Testis (tissue), 2 donors: ENCODE measurements around the gene DNAI1.

Source experiments
- POLR2A ChIP-seq: fragments of 450-650 bp; IDR thresholded peaks from one replicate; pipeline ENCODE4 v1.6.1; 2017; ENCODE audit warnings: antibody characterized with exemption, mild to moderate bottlenecking, moderate library complexity
- TF ChIP-seq, protein P1 (sequence below), 3 experiments: fragments of 450-650 bp in 2 of 3; fragments of 200-600 bp in 1 of 3; sonication (generic) in 1 of 3; IDR thresholded peaks; one replicate each; pipeline ENCODE4 v1.5.1; 2016 to 2019; ENCODE audit warnings: antibody characterized with exemption in 3 of 3, mild to moderate bottlenecking in 2 of 3, moderate library complexity in 1 of 3

DNA sequence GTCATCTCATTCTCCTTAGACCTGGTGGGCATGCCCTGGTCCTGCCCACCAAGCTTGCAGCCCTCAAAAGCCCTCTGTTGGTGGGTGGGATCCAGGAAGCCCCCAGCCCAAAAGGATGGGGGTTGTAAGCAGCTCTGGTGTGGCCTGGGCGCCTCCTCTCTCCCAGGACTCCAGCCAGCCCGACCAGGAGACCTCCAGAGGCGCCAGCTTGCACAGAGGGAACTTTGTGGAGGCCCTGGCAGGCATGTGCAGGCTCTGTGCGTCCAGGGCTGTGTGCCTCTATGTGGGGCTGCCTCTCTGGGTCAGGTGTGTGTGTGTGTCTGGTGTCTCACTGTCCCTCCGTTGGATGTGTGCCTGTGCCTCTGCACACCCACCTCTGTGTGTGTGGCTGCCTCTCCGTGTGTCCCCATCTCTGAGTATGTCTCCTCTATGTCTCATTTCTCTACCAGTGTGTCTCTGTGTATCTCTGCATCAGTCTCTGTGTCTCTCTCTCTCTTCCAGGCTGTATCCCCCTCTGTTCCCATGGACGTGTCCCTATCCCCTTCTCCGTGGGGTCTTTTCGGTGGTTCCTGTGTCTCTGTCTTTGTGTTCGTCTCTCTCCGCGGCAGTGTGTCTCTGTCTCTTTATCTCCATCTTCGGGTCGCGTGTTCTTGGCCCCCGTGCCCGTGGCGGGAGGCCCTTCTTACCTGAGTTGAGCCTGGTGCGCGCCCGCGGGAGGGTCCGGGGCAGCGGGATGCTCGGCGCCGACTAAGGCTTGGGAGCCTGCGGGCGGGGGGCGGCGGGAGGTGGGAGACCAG is 63.7 kb downstream of the DNAI1 start:
- TF ChIP-seq, protein P1, sequence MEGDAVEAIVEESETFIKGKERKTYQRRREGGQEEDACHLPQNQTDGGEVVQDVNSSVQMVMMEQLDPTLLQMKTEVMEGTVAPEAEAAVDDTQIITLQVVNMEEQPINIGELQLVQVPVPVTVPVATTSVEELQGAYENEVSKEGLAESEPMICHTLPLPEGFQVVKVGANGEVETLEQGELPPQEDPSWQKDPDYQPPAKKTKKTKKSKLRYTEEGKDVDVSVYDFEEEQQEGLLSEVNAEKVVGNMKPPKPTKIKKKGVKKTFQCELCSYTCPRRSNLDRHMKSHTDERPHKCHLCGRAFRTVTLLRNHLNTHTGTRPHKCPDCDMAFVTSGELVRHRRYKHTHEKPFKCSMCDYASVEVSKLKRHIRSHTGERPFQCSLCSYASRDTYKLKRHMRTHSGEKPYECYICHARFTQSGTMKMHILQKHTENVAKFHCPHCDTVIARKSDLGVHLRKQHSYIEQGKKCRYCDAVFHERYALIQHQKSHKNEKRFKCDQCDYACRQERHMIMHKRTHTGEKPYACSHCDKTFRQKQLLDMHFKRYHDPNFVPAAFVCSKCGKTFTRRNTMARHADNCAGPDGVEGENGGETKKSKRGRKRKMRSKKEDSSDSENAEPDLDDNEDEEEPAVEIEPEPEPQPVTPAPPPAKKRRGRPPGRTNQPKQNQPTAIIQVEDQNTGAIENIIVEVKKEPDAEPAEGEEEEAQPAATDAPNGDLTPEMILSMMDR (IDR thresholded peaks at IDR 0.05): no peak
- no peak for TF ChIP-seq POLR2A
